Smooth muscle cell (in vitro differentiated cells): ENCODE data around the gene CIITA. TPM values are rescaled to one million over a fixed set of nuclear protein-coding genes. Genes with fewer than 3 reads are reported as not detected.

Experiments used
- DNase-seq: peaks from one replicate; lab custom pipeline; 2025; ENCODE audit not compliant: unreplicated experiment; lab: John Stamatoyannopoulos, UW
- H2AFZ ChIP-seq: fragments of 200-600 bp; sonication (generic); 2 replicates; pipeline ENCODE4 v1.6.0; 2016; ENCODE audit warnings: antibody characterized with exemption, low read depth, mild to moderate bottlenecking
- H3F3A ChIP-seq: fragments of 200-600 bp; sonication (generic); 2 replicates; pipeline ENCODE4 v1.6.0; 2017; ENCODE audit warnings: antibody characterized with exemption, low read depth
- H3K27ac ChIP-seq: fragments of 200-600 bp; sonication (generic); 2 replicates; pipeline ENCODE4 v1.5.1; 2016; ENCODE audit warnings: low read depth, mild to moderate bottlenecking
- H3K27me3 ChIP-seq: fragments of 200-600 bp; sonication (generic); 2 replicates; pipeline ENCODE4 v1.6.1; 2016; ENCODE audit warnings: low read depth, mild to moderate bottlenecking
- H3K36me3 ChIP-seq: fragments of 200-600 bp; sonication (generic); 2 replicates; pipeline ENCODE4 v1.5.1; 2016; ENCODE audit warnings: low read depth
- H3K4me1 ChIP-seq: fragments of 200-600 bp; sonication (generic); 2 replicates; pipeline ENCODE4 v1.5.1; 2016; ENCODE audit warnings: low read depth
- H3K4me2 ChIP-seq: fragments of 200-600 bp; sonication (generic); 2 replicates; pipeline ENCODE4 v1.6.0; 2016; ENCODE audit warnings: mild to moderate bottlenecking
- H3K4me3 ChIP-seq: fragments of 200-600 bp; sonication (generic); 2 replicates; pipeline ENCODE4 v1.5.1; 2016; ENCODE audit warnings: mild to moderate bottlenecking
- H3K79me2 ChIP-seq: fragments of 200-600 bp; sonication (generic); 2 replicates; pipeline ENCODE4 v1.6.0; 2016; ENCODE audit warnings: low read depth, mild to moderate bottlenecking
- H3K9ac ChIP-seq: fragments of 200-600 bp; sonication (generic); 2 replicates; pipeline ENCODE4 v1.6.0; 2016; ENCODE audit warnings: low read depth
- H3K9me3 ChIP-seq: fragments of 200-600 bp; sonication (generic); replicated peaks from 2 replicates; pipeline ENCODE4 v1.5.1; 2016; ENCODE audit warnings: low read depth
- H4K20me1 ChIP-seq: fragments of 200-600 bp; sonication (generic); 2 replicates; pipeline ENCODE4 v1.6.0; 2016; ENCODE audit warnings: low read depth
- CTCF ChIP-seq: fragments of 200-600 bp; sonication (generic); IDR thresholded peaks from 2 replicates; pipeline ENCODE4 v1.5.1; 2017; ENCODE audit warnings: borderline replicate concordance, mild to moderate bottlenecking, antibody characterized with exemption; ENCODE audit not compliant: insufficient read depth, poor library complexity, severe bottlenecking
- WGBS: methylation state at CpG from one replicate; pipeline ENCODE4 v1.1.7; 2016; ENCODE audit warnings: low lambda C conversion rate; 5-methylcytosine and 5-hydroxymethylcytosine counted together
- polyA plus RNA-seq: library from polyadenylated mRNA; unstranded; fragments of >200 nt; fragmentation: Nextera tagmentation; extraction: Ambion mirVana; gene quantifications from 2 replicates; pipeline ENCODE4 v1.2.1, GENCODE V29; 2016
- total RNA-seq: library from RNA; depleted of rRNA; stranded (reverse); fragments of >200 nt; gene quantifications from 2 replicates; pipeline ENCODE4 v1.2.3, GENCODE V29; 2014

Gene CIITA
- total and polyA plus RNA-seq, 2 experiments from 2014 or later = 0.31 TPM; not detected in 1

- H3K9me3 ChIP-seq = no peaks in the 10 kb centered on the region
- H3K79me2 ChIP-seq = no peaks in the 10 kb centered on the region
- no peaks in the 10 kb centered on the region for H3K4me1 ChIP-seq
- DNase-seq = no peak
- no peak overlapping the region for H3K27ac ChIP-seq
- no peak overlapping the region for H3K9ac ChIP-seq
- no peaks in the 10 kb centered on the region for H3K36me3 ChIP-seq
- no peaks in the 10 kb centered on the region for H3F3A ChIP-seq
- peaks cover 78% of the 10 kb centered on the region for H3K27me3 ChIP-seq
- H4K20me1 ChIP-seq = no peaks in the 10 kb centered on the region
- H2AFZ ChIP-seq = no peak overlapping the region
- H3K4me3 ChIP-seq = no peak overlapping the region
- TF ChIP-seq CTCF = no peak
- 77% methylated on average over 4 of the region's 4 CpGs for WGBS
- H3K4me2 ChIP-seq = no peak overlapping the region
Observed at GRCh38 chr16:10878328-10878643, 1.3 kb downstream of the CIITA start.

- no peaks in the 10 kb centered on the region for H3F3A ChIP-seq
- H3K4me2 ChIP-seq = peak overlapping the region; percentile 17
- WGBS = 43% methylated on average over 49 of the region's 49 CpGs
- no peak overlapping the region for H3K27ac ChIP-seq
- TF ChIP-seq CTCF = no peak
- no peak overlapping the region for H3K9ac ChIP-seq
- no peaks in the 10 kb centered on the region for H3K79me2 ChIP-seq
- H3K27me3 ChIP-seq = peaks cover 72% of the 10 kb centered on the region
- peak overlapping the region; percentile 18 for H3K4me3 ChIP-seq
- H3K4me1 ChIP-seq = no peaks in the 10 kb centered on the region
- no peaks in the 10 kb centered on the region for H3K9me3 ChIP-seq
- H3K36me3 ChIP-seq = no peaks in the 10 kb centered on the region
- no peak for DNase-seq
- H2AFZ ChIP-seq = no peak overlapping the region
- no peaks in the 10 kb centered on the region for H4K20me1 ChIP-seq
Observed at GRCh38 chr16:10878644-10879501, 1.9 kb downstream of the CIITA start.

GRCh38 chr16:10879681-10880589 is 2.9 kb downstream of the CIITA start:
- Histone ChIP-seq H3K27me3 (peaks cover 65% of the 10 kb centered on the region), H3K9ac (no peak overlapping the region), H3K79me2 (no peaks in the 10 kb centered on the region), H3K4me2 (no peak overlapping the region), H2AFZ (no peak overlapping the region), H3K9me3 (no peaks in the 10 kb centered on the region), H3K36me3 (no peaks in the 10 kb centered on the region), H4K20me1 (no peaks in the 10 kb centered on the region), H3K27ac (no peak overlapping the region), H3K4me3 (no peak overlapping the region), H3K4me1 (no peaks in the 10 kb centered on the region), H3F3A (no peaks in the 10 kb centered on the region)
- 87% methylated on average over 21 of the region's 21 CpGs for WGBS
- no peak for TF ChIP-seq CTCF
- DNase-seq = no peak
